ENCODE data around the gene IRF9. TPM values are rescaled to one million over a fixed set of nuclear protein-coding genes. Genes with fewer than 3 reads are reported as not detected.

The IRF9 gene
- total and polyA plus RNA-seq, 2 of the 4 experiments (the other 2 are of a cell fraction): 25.6 to 34.6 TPM

GRCh38 chr14:24145690-24146452 lies 15.2 kb upstream of the IRF9 start:
- peak overlapping the region; percentile 86 for H3K4me3 ChIP-seq (ENCODE audit: insufficient read depth, low read depth, low read length)
- peak overlapping the region; percentile 79 for H3K27ac ChIP-seq (ENCODE audit: insufficient read depth, low read length)
- peak overlapping the region; percentile 70 for H3K4ac ChIP-seq (ENCODE audit: low read depth, low read length)
- peak overlapping the region; percentile 71 for H2BK5ac ChIP-seq (ENCODE audit: low read depth, low read length, poor library complexity, severe bottlenecking)
- no CpG with 5 or more reads among the region's 9 CpGs for WGBS, 2 experiments (ENCODE audit: extremely low coverage in 2 of 2, insufficient read length in 1 of 2)
- 0 out of 2 replicates have a peak overlapping the region, but pooled peaks have one; percentile 3 for H2BK120ac ChIP-seq (ENCODE audit: low read depth, low read length)
- in situ Hi-C loops (cut with MboI; ENCODE audit: low sequenced_read_pairs) (loop anchor here (25.0 kb wide), 2 partner anchors 834 to 1059 kb away; partner anchors contain the start of genes ACIN1, BCL2L2, C14orf119 and PABPN1), dilution Hi-C loops (cut with HindIII; ENCODE audit: low sequenced_read_pairs, unreplicated experiment) (no loop called here), intact Hi-C loops (cut with micrococcal nuclease) (loop anchor here (2.0 kb wide), 1 partner anchor 151 kb away; no protein-coding TSS in a partner anchor)
- peaks cover 19% of the 10 kb centered on the region for H3K36me3 ChIP-seq (ENCODE audit: control insufficient read depth, insufficient read depth, low read length)
- H2AK9ac ChIP-seq (replicated peaks; ENCODE audit: low read depth, low read length, poor library complexity): peak overlapping the region; percentile 92
- H3K23ac ChIP-seq (ENCODE audit: low read depth, low read length): peak overlapping the region; percentile 88
- peaks cover 15% of the 10 kb centered on the region for H3K9me1 ChIP-seq (ENCODE audit: insufficient read depth, low read length)
- H2AK5ac ChIP-seq (ENCODE audit: low read depth, low read length): peak overlapping the region; percentile 72
- peak overlapping the region; percentile 96 for H3K4me2 ChIP-seq (ENCODE audit: low read depth, low read length)
- no peaks in the 10 kb centered on the region for H3K27me3 ChIP-seq (ENCODE audit: control insufficient read depth, insufficient read depth, low read length)
- peak overlapping the region; percentile 75 for H4K91ac ChIP-seq (ENCODE audit: insufficient read depth, low read depth, low read length)
- peak overlapping the region; percentile 46; the same call in 1 of the 2 replicates for H4K5ac ChIP-seq (ENCODE audit: low read depth, low read length)
- H3K14ac ChIP-seq (replicated peaks; ENCODE audit: low read depth, low read length): peak overlapping the region; percentile 72
- BruUV-seq (replicated peaks): TSS peak; percentile 63
- H4K20me1 ChIP-seq (ENCODE audit: insufficient read depth, low read length): peaks cover 12% of the 10 kb centered on the region
- peak overlapping the region; percentile 85 for H2AFZ ChIP-seq (replicated peaks; ENCODE audit: low read length, poor library complexity)
- H3K56ac ChIP-seq (ENCODE audit: extremely low read depth, insufficient read depth, low read length): peak overlapping the region; percentile 67
- POLR2A ChIA-PET (ENCODE audit: unreplicated experiment): interaction anchor here (1.4 kb wide), 1 partner anchor 32 kb away, joined by 6 read pairs; the partner anchor contains the start of genes DCAF11 and NRL
- peak overlapping the region; percentile 10; the same call in 1 of the 3 replicates for H2BK15ac ChIP-seq (ENCODE audit: low read depth, low read length)
- H3K4me1 ChIP-seq (ENCODE audit: control insufficient read depth, insufficient read depth, low read length): peaks cover 10% of the 10 kb centered on the region
- H2BK20ac ChIP-seq (ENCODE audit: low read depth, low read length): no peak overlapping the region; the same call in 1 of the 2 replicates
- CTCF ChIA-PET: interaction anchor here (0.6 to 1.5 kb wide), 4 partner anchors 10 to 297 kb away, joined by 3 read pairs; partner anchors contain the start of gene IRF9
- ATAC-seq (ENCODE audit: low read depth): peak; percentile 0
- peak; percentile 80 for DNase-seq
- H4K8ac ChIP-seq (ENCODE audit: low read depth in 2 of 2, low read length in 2 of 2): peak overlapping the region; percentile 2 to 66; a peak in 2 of 4 replicates
- H3K9ac ChIP-seq (ENCODE audit: low read depth, low read length): peak overlapping the region; percentile 76
- peaks cover 34 to 72% of the 10 kb centered on the region in 2 experiments for H3K79me1 ChIP-seq (ENCODE audit: low read depth in 1 of 2, low read length in 2 of 2)
- H3K9me3 ChIP-seq (ENCODE audit: control insufficient read depth, insufficient read depth, low read length): no peaks in the 10 kb centered on the region
- peak overlapping the region; percentile 22; the same call in 1 of the 2 replicates for H3K18ac ChIP-seq (ENCODE audit: low read depth, low read length)
- TF ChIP-seq CTCF (conservative IDR thresholded peaks at IDR 0.05; ENCODE audit: low read depth, low read length) (no peak), USF2 (IDR thresholded peaks at IDR 0.05; ENCODE audit: low read depth, low read length) (no peak), SMC3 (IDR thresholded peaks at IDR 0.05; ENCODE audit: low read depth, low read length) (no peak), MAZ (IDR thresholded peaks at IDR 0.05; ENCODE audit: borderline replicate concordance, low read depth, low read length) (no peak), RCOR1 (IDR thresholded peaks at IDR 0.05; ENCODE audit: insufficient replicate concordance, low read length) (no peak), CEBPB (IDR thresholded peaks at IDR 0.05; ENCODE audit: low read depth, low read length) (no peak), MAFK (IDR thresholded peaks at IDR 0.05; ENCODE audit: low read depth, low read length) (no peak), FOS (IDR thresholded peaks at IDR 0.05; ENCODE audit: low read depth, low read length) (no peak), RAD21 (IDR thresholded peaks at IDR 0.05; ENCODE audit: low read length) (no peak), CHD1 (IDR thresholded peaks at IDR 0.05; ENCODE audit: low read depth, low read length) (no peak), POLR2A (IDR thresholded peaks at IDR 0.05; ENCODE audit: low read depth, low read length) (no peak), RFX5 (IDR thresholded peaks at IDR 0.05; ENCODE audit: low read depth, low read length) (no peak), NFE2L2 (IDR thresholded peaks at IDR 0.05; ENCODE audit: low read depth, low read length) (no peak), BHLHE40 (IDR thresholded peaks at IDR 0.05; ENCODE audit: low read depth, low read length) (no peak), MXI1 (IDR thresholded peaks at IDR 0.05; ENCODE audit: borderline replicate concordance, low read depth, low read length) (no peak)

Measured in IMR-90 (cell line).